ENCODE results near the gene EBNA1BP2.

The EBNA1BP2 gene

DNA sequence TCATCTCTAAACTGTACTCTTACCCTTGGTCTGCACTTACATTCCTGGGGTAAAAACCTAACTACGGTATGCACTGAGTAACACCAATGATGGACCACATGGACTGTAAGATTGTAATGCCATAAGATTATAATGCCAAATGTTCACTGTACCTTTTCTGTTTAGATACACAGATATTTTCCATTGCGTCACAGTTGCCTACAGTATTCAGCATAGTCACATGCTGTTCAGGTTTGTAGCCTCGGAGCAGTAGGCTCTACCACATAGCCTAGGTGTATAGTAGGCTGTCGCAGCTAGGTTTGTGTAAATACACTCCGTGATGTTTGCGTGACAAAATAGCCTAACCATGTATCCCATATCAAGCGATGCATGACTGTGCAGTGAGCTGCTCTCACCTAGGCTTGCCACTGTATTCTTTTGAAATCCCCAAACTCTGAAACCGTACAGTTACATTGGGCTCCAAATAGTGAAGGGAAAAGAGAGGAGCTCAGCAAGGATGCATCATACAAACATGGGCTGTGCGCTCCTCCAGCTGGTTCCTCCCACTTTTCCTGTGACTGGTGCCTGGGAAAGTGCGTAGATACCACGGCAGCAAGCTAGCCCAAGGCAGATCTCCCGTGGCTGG, 35.3 kb upstream of the EBNA1BP2 start:
- Histone ChIP-seq H2AFZ (ENCODE audit: low read length) (no peak overlapping the region), H3K4me1 (ENCODE audit: insufficient read depth, low read length, poor library complexity, severe bottlenecking) (no peaks in the 10 kb centered on the region), H3K4me2 (ENCODE audit: low read depth, low read length, poor library complexity, severe bottlenecking) (no peak overlapping the region)

DNA sequence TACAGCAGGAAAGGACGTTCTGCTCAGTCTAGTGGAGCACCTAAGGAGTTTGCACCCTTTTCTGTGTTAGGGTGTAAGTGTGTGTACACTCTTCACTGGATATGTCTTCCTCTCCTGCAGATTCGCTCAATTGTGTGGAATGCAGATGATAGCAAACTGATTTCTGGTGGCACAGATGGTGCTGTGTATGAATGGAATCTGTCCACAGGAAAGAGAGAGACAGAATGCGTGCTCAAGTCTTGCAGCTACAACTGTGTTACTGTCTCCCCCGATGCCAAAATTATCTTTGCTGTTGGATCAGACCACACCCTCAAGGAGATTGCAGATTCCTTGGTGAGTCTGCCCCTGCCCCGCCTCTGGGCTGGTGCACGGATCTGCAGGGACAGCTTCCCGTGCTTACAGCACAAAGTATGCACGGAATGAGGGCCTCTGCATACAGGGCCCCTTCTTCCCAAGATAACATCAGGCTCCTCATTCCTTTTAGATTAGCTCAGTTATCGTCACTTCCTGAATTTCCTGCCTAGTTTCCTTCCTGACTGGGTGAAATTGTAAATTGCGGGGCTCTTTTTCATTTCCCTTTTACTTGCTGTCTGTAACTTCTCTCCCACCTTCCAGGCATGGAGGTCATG, 34.6 kb upstream of the EBNA1BP2 start:
- TF ChIP-seq, protein P1, sequence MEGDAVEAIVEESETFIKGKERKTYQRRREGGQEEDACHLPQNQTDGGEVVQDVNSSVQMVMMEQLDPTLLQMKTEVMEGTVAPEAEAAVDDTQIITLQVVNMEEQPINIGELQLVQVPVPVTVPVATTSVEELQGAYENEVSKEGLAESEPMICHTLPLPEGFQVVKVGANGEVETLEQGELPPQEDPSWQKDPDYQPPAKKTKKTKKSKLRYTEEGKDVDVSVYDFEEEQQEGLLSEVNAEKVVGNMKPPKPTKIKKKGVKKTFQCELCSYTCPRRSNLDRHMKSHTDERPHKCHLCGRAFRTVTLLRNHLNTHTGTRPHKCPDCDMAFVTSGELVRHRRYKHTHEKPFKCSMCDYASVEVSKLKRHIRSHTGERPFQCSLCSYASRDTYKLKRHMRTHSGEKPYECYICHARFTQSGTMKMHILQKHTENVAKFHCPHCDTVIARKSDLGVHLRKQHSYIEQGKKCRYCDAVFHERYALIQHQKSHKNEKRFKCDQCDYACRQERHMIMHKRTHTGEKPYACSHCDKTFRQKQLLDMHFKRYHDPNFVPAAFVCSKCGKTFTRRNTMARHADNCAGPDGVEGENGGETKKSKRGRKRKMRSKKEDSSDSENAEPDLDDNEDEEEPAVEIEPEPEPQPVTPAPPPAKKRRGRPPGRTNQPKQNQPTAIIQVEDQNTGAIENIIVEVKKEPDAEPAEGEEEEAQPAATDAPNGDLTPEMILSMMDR (conservative IDR thresholded peaks at IDR 0.05; ENCODE audit: low read length): no peak
- no peak for TF ChIP-seq EZH2phosphoT487 (IDR thresholded peaks at IDR 0.05; ENCODE audit: borderline replicate concordance)
- no peaks in the 10 kb centered on the region for H3K9me2 ChIP-seq (replicated peaks; ENCODE audit: low read depth, low read length)
- H4K20me1 ChIP-seq (ENCODE audit: insufficient read depth, low read length, poor library complexity, severe bottlenecking): no peaks in the 10 kb centered on the region
- H2AFZ ChIP-seq (ENCODE audit: low read length): no peak overlapping the region
- no peak overlapping the region for H3K9ac ChIP-seq (ENCODE audit: low read depth, low read length, poor library complexity, severe bottlenecking)
- no peaks in the 10 kb centered on the region for H3K9me3 ChIP-seq (ENCODE audit: insufficient read depth, low read depth, low read length)
- no peaks in the 10 kb centered on the region for H3K36me3 ChIP-seq (ENCODE audit: insufficient read depth, low read length)
- no peaks in the 10 kb centered on the region for H3K79me2 ChIP-seq (ENCODE audit: insufficient read depth, low read length)
- H3K4me3 ChIP-seq (ENCODE audit: low read length, poor library complexity, severe bottlenecking): no peak overlapping the region
- no peaks in the 10 kb centered on the region for H3K4me1 ChIP-seq (ENCODE audit: insufficient read depth, low read length, poor library complexity, severe bottlenecking)
- no peak overlapping the region for H3K4me2 ChIP-seq (ENCODE audit: low read depth, low read length, poor library complexity, severe bottlenecking)
- no peaks in the 10 kb centered on the region for H3F3A ChIP-seq (ENCODE audit: low read depth)
- no peaks in the 10 kb centered on the region for H3K27me3 ChIP-seq (ENCODE audit: insufficient read depth, low read length, poor library complexity, severe bottlenecking)

More for the DNA sequence above, 35.3 kb upstream of the EBNA1BP2 start:
- Histone ChIP-seq H3F3A (ENCODE audit: low read depth) (no peaks in the 10 kb centered on the region), H3K9me3 (ENCODE audit: insufficient read depth, low read depth, low read length) (no peaks in the 10 kb centered on the region), H3K9ac (ENCODE audit: low read depth, low read length, poor library complexity, severe bottlenecking) (no peak overlapping the region), H3K79me2 (ENCODE audit: insufficient read depth, low read length) (no peaks in the 10 kb centered on the region), H3K9me2 (replicated peaks; ENCODE audit: low read depth, low read length) (no peaks in the 10 kb centered on the region), H4K20me1 (ENCODE audit: insufficient read depth, low read length, poor library complexity, severe bottlenecking) (no peaks in the 10 kb centered on the region), H3K36me3 (ENCODE audit: insufficient read depth, low read length) (no peaks in the 10 kb centered on the region), H3K27me3 (ENCODE audit: insufficient read depth, low read length, poor library complexity, severe bottlenecking) (no peaks in the 10 kb centered on the region), H3K4me3 (ENCODE audit: low read length, poor library complexity, severe bottlenecking) (no peak overlapping the region)
- TF ChIP-seq, protein P1 (conservative IDR thresholded peaks at IDR 0.05; ENCODE audit: low read length): no peak
- no peak for TF ChIP-seq EZH2phosphoT487 (IDR thresholded peaks at IDR 0.05; ENCODE audit: borderline replicate concordance)

DNA sequence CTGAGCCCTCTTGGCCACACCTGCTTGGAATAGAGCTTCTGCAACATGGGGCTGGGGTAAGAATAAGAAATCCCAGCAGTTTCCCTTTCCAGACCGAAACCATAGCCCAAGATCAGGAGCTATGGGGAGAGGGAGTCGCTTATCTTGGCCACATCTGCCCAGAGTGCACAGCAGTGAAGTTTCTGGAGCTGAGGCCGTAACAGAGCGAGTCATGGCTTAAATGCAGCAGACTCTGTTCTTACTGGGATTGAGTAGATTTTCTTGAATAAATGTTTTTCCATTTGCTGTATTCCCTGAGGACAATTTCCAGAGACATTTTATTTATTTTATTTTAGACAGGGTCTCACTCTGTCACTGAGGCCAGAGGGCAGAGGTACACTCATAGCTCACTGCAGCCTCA, 33.6 kb upstream of the EBNA1BP2 start:
- no peaks in the 10 kb centered on the region for H4K20me1 ChIP-seq (ENCODE audit: insufficient read depth, low read length, poor library complexity, severe bottlenecking)
- no peak overlapping the region for H2AFZ ChIP-seq (ENCODE audit: low read length)
- H3K36me3 ChIP-seq (ENCODE audit: insufficient read depth, low read length): no peaks in the 10 kb centered on the region
- no peaks in the 10 kb centered on the region for H3K27me3 ChIP-seq (ENCODE audit: insufficient read depth, low read length, poor library complexity, severe bottlenecking)
- H3K9ac ChIP-seq (ENCODE audit: low read depth, low read length, poor library complexity, severe bottlenecking): no peak overlapping the region
- TF ChIP-seq EZH2phosphoT487 (IDR thresholded peaks at IDR 0.05; ENCODE audit: borderline replicate concordance): no peak
- TF ChIP-seq, protein P1 (conservative IDR thresholded peaks at IDR 0.05; ENCODE audit: low read length): no peak
- no peaks in the 10 kb centered on the region for H3K79me2 ChIP-seq (ENCODE audit: insufficient read depth, low read length)
- no peaks in the 10 kb centered on the region for H3F3A ChIP-seq (ENCODE audit: low read depth)
- no peaks in the 10 kb centered on the region for H3K9me3 ChIP-seq (ENCODE audit: insufficient read depth, low read depth, low read length)
- H3K4me1 ChIP-seq (ENCODE audit: insufficient read depth, low read length, poor library complexity, severe bottlenecking): no peaks in the 10 kb centered on the region
- no peaks in the 10 kb centered on the region for H3K9me2 ChIP-seq (replicated peaks; ENCODE audit: low read depth, low read length)
- no peak overlapping the region for H3K4me3 ChIP-seq (ENCODE audit: low read length, poor library complexity, severe bottlenecking)
- H3K4me2 ChIP-seq (ENCODE audit: low read depth, low read length, poor library complexity, severe bottlenecking): no peak overlapping the region

Measured in Loucy (cell line).